HG03378 (cell line): Measurements from ENCODE around the gene POLD2.

ENCODE experiments used
- ATAC-seq: cut with Tn5 transposase; IDR thresholded peaks from one replicate; pipeline ENCODE4 v1.9.1; 2021; ENCODE audit warnings: mild to moderate bottlenecking, moderate library complexity; ENCODE audit not compliant: unreplicated experiment

Gene POLD2

DNA sequence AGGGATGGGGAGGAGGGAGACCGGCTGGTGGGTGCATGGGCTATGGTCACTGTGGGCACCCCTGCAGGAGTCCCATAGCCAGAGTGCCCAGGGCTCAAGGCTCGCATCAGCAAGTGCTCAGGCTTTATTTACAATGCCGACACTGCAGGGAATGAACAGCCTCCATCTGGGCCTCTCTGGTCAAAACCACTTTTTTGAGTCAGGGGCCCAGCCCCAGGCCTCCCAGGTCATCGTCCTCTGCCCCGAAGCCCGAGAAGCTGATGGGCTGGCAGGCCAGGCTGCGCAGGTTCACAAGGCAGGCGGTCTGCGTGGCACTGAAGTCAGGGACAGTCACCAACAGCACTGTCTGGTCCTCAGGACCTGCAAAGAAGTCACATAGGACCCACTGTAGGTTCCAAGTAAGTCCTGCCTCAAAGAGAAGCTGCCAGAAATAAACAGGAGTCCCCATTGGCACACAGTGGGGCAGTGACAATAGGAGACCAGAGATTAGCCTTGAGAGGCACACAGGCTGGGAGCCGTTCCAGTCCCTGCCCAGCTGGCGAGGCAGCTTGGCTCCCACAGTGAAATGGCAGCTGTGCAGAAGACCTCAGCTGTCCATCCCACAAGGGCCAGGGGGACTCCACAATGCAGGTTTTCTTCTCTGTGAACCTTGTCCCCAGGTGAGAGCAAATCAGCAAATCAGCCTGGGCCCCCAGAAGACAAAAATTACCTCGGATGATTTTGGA is 8.6 kb downstream of the POLD2 start:
- ATAC-seq = no peak

GRCh38 chr7:44113764-44114354 is 9.5 kb downstream of the POLD2 start:
- no peak for ATAC-seq

DNA sequence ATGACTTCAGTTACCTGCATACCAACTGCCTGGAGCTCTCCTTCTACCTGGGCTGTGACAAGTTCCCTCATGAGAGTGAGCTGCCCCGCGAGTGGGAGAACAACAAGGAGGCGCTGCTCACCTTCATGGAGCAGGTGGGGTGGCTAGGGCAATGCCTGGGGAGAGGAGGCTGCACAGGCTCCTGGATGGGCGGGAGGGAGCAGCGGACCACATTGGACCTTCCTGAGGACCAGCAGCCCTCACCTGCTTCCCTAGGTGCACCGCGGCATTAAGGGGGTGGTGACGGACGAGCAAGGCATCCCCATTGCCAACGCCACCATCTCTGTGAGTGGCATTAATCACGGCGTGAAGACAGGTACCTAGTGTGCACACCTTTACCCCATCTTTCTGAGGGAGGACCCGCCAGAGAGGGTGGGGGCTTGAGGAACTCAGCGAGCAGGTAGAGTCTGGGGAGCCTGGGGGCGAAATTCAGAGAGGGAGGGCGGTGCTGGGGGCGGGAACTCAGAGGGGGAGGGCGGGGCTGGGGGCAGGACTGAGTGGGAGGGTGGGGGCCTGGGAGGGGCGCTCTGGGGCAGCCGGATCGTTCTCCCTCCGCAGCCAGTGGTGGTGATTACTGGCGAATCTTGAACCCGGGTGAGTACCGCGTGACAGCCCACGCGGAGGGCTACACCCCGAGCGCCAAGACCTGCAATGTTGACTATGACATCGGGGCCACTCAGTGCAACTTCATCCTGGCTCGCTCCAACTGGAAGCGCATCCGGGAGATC is 10.2 kb downstream of the POLD2 start:
- no peak for ATAC-seq

DNA sequence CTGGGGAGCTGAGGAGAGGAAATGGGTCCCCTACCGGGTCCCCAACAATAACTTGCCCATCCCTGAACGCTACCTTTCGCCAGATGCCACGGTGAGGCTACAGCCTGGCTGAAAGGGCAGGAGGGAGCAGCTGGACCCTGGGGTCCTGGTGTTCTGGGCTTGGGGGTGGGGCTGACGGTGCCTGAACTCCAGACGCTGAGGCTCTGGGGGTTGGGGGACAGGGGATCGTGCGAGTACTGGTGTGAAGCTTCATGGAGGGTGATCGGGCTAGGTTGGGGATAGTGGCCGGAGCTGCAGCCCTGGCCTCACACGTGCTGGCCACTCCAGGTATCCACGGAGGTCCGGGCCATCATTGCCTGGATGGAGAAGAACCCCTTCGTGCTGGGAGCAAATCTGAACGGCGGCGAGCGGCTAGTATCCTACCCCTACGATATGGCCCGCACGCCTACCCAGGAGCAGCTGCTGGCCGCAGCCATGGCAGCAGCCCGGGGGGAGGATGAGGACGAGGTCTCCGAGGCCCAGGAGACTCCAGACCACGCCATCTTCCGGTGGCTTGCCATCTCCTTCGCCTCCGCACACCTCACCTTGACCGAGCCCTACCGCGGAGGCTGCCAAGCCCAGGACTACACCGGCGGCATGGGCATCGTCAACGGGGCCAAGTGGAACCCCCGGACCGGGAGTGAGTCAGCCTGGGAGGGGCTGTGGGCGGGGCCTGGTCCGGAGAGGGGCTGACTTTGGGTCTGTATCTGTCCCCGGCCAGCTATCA is 10.9 kb downstream of the POLD2 start:
- no peak for ATAC-seq

DNA sequence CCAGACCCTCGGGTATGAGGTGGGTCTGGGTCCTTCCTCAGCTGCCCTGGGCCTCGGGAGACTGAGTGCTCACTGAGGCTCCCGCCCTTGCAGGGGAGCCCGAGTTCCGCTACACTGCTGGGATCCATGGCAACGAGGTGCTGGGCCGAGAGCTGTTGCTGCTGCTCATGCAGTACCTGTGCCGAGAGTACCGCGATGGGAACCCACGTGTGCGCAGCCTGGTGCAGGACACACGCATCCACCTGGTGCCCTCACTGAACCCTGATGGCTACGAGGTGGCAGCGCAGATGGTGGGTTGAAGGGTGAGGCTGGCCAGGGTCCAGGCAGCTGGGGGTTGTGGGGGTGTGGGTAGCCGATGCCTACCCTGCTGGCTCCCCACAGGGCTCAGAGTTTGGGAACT is 11.6 kb downstream of the POLD2 start:
- no peak for ATAC-seq

DNA sequence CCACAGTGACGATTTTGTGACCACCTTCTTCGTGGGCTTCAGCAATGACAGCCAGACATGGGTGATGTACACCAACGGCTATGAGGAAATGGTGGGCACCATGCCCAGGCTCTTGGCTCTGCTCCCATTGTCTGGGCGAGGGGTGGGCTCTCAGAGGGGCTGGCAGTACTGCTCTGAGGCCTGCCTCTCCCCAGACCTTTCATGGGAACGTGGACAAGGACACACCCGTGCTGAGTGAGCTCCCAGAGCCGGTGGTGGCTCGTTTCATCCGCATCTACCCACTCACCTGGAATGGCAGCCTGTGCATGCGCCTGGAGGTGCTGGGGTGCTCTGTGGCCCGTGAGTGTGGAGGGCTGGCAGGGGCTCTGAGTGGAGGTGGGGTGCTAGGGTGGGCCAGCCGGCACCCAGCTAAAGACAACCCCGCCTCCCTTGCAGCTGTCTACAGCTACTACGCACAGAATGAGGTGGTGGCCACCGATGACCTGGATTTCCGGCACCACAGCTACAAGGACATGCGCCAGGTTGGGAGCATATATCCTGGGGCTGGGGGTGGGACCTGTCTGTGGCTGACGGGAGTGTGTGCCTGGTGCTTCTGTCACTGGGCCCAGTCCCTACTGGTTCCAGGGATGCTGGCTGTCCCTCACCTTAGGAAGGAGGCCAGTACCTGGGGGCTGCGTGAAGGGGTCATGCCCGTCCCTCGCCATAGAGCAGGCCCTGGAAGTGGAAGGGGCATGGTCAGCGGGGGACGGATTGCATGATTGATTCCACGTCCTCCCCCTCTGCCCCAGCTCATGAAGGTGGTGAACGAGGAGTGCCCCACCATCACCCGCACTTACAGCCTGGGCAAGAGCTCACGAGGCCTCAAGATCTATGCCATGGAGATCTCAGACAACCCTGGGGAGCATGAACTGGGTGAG is 12.4 kb downstream of the POLD2 start:
- no peak for ATAC-seq

- no peak for ATAC-seq
These were observed 13.4 kb downstream of the POLD2 start for GRCh38 chr7:44109991-44110390.

DNA sequence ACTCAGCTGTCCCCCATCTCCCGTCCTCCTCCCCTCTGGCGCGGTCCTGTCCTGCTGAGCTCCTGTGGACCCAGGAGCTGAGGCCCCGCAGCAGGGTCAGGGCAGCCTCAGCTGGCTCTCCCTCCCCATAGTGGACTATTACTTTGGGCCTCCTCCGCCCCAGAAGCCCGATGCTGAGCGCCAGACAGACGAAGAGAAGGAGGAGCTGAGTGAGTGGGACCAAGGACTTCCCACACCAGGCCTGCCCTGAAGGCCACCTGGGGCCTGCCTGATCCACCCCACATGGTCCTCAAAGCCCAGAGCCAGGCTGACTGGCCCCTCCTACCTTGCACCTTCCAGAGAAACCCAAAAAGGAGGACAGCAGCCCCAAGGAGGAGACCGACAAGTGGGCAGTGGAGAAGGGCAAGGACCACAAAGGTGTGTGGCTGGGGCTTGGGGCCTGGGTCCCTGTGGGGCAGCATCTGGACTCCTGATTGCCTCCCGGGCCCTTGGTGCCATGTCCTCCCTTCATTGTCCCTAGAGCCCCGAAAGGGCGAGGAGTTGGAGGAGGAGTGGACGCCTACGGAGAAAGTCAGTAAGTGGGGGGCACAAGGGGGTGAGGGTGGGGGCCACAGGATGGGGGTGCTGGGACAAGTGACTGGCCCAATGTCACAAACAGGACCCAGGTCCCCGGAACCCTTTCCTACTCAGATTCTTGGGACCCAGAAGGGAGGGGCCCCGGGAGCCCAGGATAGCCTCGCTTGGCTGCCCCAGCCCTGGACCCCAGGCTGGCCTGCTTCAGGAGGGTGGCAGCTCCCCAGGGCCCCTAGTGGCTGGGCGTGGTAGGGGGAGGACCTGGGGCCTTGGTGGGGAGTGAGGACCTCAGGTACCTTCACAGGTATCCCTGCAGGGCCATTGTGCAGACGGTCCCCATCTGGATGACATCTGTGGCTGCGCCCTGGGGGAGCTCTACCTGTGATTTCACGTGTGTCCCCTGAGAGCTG is 14.3 kb downstream of the POLD2 start:
- no peak for ATAC-seq

DNA sequence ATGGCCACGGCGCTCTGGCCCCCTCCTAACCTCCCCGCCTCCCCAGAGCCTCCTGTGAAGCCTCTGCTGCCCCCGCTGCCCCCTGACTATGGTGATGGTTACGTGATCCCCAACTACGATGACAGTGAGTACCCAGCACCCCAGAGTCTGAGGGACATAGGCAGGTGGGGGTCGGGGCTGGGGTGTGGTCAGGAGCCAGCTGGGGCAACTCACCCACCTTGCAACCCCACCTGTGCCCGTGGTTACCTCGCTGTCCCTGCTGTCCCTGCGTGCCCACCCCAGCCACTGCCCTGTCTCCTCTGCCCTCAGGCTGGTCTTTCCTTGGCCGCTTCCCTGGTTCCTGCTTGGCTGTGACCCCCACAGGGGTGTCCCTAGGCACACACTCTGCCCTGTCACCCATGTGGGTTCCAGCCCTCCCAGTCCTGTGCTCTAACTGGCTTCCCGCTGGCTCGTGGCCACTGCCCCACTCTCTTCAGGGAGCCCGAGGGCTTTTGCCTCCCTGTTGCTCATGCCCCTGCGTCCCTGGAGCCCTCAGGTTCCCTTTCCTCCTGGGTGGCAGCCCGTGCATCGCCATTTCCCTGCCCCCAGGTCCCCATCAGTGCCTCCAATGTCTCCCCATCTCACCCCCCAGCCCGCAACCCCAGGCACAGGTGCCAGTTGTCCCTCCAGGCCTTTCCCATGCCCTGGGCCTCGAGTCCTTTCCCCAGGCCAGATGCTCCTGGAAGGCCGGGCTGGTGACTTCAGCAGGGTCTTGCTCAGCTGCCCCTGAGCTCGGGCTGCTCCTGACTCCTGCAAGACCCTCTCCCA is 15.2 kb downstream of the POLD2 start:
- no peak for ATAC-seq

- no peak for ATAC-seq
These were observed 16.0 kb downstream of the POLD2 start for GRCh38 chr7:44107116-44107960.

- ATAC-seq = no peak
These were observed 16.9 kb downstream of the POLD2 start for GRCh38 chr7:44106311-44107065.

DNA sequence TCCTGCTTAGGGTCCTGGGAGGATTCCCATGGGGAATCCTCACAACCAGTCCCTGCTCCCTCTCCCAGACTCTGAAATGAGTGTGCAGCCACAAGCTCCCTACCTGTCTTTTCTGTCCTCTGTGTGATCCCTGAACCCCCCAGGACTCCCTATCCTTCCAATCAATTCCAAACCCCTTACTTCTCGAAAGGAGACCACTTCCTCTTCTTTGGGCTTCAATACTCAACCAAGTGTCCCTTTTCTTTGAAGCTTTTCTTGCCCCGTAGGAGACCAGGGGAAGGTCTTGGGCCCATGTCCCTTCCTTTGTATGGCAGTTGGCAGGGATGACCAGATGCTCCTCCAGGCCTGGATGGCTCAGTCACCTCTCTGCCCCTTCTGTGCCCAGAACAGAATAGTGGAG is 17.5 kb downstream of the POLD2 start:
- no peak for ATAC-seq

DNA sequence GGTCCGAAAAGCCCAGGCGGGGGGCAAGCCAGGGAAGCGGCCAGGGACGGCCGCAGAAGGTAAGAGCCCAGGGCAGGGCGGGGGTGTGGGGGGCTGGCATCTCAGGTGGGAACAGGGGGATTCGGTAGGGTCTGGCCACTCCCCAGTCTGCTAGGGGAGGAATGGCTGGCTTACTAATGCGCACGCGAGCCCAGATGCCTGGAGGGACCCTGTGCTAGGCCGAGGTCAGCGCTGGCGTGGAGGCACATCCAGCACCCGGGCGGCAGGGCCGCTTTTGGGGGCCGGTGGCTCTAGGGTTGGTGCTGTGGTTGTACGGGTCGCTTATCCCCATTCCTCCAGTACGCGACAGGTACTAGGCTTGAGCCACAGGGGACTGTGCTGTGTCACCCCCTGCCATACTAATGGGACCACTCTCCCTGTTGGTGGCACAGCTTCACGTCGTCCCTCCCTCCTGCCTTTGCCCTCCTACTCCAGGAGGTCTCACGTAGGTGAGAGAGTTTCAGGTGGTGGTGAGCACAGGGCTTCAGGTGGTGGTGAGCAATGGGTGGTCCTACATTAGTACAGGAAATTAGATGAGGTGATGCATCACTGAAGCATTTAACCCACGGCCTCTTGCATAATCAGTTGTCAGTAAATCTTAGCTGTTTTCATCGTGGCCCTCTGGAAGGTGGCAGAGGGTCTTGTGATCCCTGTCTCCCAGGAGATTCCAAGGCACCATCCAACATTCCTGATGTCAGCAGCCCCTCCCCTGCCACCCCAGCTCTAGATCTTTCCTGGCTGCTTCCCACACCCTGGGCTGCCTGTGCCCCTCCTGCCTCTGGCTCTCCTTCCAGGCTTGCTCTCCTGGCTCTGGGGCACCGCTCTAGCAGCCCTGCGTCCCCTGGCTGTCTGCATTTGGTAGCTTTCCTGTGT is 18.2 kb downstream of the POLD2 start:
- ATAC-seq = no peak

- ATAC-seq = no peak
These were observed 19.2 kb downstream of the POLD2 start, which contains the start of gene AEBP1 for GRCh38 chr7:44103923-44104859. Gene AEBP1, plus strand, starts transcription at chr7:44104345. Its CDS starts 321 bp downstream, at chr7:44104666.

GRCh38 chr7:44103566-44103922 is 19.8 kb downstream of the POLD2 start:
- no peak for ATAC-seq
